Uterus (tissue), 2 donors: ENCODE data around the gene MED13L.

Experiments
- POLR2A ChIP-seq, 2 donors: fragments of 450-650 bp; IDR thresholded peaks; one replicate each; pipeline ENCODE4 v1.6.1; 2016; ENCODE audit warnings: antibody characterized with exemption in 2 of 2, mild to moderate bottlenecking in 1 of 2, moderate library complexity in 1 of 2
- TF ChIP-seq, protein P1 (sequence below), 4 experiments: fragments of 200-600 bp in 2 of 4; fragments of 450-650 bp in 2 of 4; sonication (generic) in 2 of 4; IDR thresholded peaks; one replicate each; pipeline ENCODE4 v1.5.1; 2016 to 2019; ENCODE audit warnings: antibody characterized with exemption in 4 of 4, mild to moderate bottlenecking in 2 of 4, moderate library complexity in 1 of 4

DNA sequence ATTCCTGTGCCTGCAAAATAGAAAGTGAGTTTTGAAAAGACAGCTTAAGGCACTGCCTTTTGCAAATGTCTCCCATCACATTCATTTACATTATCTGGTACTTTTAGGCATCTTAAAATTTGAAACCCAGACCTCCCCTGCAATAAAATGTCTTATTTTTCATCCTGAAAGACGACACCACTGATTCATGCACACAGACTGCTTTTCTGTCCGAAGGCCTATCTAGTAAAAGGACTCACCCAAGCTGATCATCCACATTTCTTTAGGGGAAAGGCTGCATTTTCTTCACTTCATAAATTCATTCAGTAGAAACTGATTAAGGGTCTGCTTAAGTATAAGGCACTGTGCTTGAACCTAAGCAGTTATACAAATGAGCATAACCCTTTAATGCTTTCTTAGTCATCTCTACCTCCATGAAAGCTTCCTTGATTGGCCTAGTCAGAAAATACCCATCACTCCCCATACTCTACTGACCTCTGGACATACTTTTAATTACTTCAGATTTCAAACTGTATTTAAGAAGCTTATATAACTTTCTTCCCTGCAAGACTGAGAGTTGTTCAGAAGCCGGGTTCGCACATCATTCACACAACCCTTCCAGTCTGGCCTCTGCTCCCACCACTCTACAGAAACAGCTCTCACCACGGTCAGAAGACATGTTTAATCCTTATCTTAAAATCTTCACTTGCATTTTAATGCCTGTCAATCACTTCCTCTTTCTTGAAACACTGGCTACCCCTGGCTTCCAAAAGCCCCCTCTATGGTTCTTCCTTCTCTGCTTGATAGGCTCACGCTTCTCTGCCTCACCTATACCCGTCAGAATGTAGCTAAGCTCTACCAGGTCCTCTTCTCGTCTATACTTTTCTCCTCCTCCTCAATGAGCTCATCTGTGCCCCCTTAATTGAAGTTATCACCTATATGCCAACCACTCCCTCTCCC lies 288.6 kb downstream of the MED13L start:
- TF ChIP-seq POLR2A (IDR thresholded peaks at IDR 0.05), result no peak
- TF ChIP-seq, protein P1, sequence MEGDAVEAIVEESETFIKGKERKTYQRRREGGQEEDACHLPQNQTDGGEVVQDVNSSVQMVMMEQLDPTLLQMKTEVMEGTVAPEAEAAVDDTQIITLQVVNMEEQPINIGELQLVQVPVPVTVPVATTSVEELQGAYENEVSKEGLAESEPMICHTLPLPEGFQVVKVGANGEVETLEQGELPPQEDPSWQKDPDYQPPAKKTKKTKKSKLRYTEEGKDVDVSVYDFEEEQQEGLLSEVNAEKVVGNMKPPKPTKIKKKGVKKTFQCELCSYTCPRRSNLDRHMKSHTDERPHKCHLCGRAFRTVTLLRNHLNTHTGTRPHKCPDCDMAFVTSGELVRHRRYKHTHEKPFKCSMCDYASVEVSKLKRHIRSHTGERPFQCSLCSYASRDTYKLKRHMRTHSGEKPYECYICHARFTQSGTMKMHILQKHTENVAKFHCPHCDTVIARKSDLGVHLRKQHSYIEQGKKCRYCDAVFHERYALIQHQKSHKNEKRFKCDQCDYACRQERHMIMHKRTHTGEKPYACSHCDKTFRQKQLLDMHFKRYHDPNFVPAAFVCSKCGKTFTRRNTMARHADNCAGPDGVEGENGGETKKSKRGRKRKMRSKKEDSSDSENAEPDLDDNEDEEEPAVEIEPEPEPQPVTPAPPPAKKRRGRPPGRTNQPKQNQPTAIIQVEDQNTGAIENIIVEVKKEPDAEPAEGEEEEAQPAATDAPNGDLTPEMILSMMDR (IDR thresholded peaks at IDR 0.05), result no peak
